A549 (cell line): ENCODE measurements around the gene TIGD3. TPM values are rescaled to one million over a fixed set of nuclear protein-coding genes. Genes with fewer than 3 reads are reported as not detected.
A peak's percentile ranks its signal among the peaks of the same experiment; 100 is the strongest.

Source experiments
- ATAC-seq, 2 experiments: fragments of 200-7000 bp in 1 of 2; fragments of >200 bp in 1 of 2; cut with Nextera tagmentation in 1 of 2; cut with Tn5 transposase in 1 of 2; 3 replicates each; pipeline versions ENCODE4 v1.8.0 to v1.9.1; 2018 to 2020; ENCODE audit warnings: mild to moderate bottlenecking in 1 of 2, moderate library complexity in 1 of 2
- CTCF ChIA-PET: fragments of 300-600 bp; sonication (Branson Sonifier 250); formaldehyde crosslinking; extraction: SDS; loops from one replicate; lab custom pipeline; 2021; ENCODE audit warnings: antibody characterized with exemption, inconsistent platforms; lab: Yijun Ruan, JAX
- POLR2A ChIA-PET: fragments of 350-600 bp; formaldehyde crosslinking; extraction: SDS; loops from one replicate; lab custom pipeline; 2021; ENCODE audit warnings: antibody characterized with exemption, inconsistent platforms; lab: Yijun Ruan, JAX
- DNase-seq, 2 experiments: peaks; one replicate each; pipeline versions ENCODE4 v3.0.0 to v3.0.0-alpha.2; 2011 to 2016; ENCODE audit warnings: low read depth in 1 of 2, low spot score in 1 of 2
- FAIRE-seq: peaks from 2 replicates; lab custom pipeline; 2011; peaks lifted over from hg19 to GRCh38; lab: Jason Lieb, UNC
- H3K27ac ChIP-seq, 2 experiments: fragments of >200 bp; sonication (Bioruptor Twin); formaldehyde crosslinking; 3 replicates each; pipeline ENCODE4 v1.5.1; 2016 to 2017
- H3K4me1 ChIP-seq: fragments of >200 bp; sonication (Bioruptor Twin); formaldehyde crosslinking; 3 replicates; pipeline ENCODE4 v1.6.1; 2016
- H3K4me2 ChIP-seq: fragments of >200 bp; sonication (Bioruptor Twin); formaldehyde crosslinking; 3 replicates; pipeline ENCODE4 v1.6.1; 2016
- H3K4me3 ChIP-seq: fragments of >200 bp; sonication (Bioruptor Twin); formaldehyde crosslinking; 3 replicates; pipeline ENCODE4 v1.5.1; 2016
- H3K9me3 ChIP-seq: fragments of >200 bp; sonication (Bioruptor Twin); formaldehyde crosslinking; 3 replicates; pipeline ENCODE4 v1.6.1; 2016
- CEBPB ChIP-seq, 2 experiments: fragments of >200 bp in 1 of 2; sonication (Bioruptor Twin) in 1 of 2; formaldehyde crosslinking in 1 of 2; IDR thresholded peaks; 2 replicates each; pipeline ENCODE4 v1.6.1; 2012 to 2016
- EP300 ChIP-seq, 2 experiments: fragments of >200 bp; sonication (Bioruptor Twin); formaldehyde crosslinking; IDR thresholded peaks; 2 replicates in 1 of 2; 3 replicates in 1 of 2; pipeline ENCODE4 v1.6.1; 2016 to 2017
- FOSL2 ChIP-seq, 2 experiments: fragments of 450-650 bp in 1 of 2; fragments of >200 bp in 1 of 2; sonication (Bioruptor Twin) in 1 of 2; formaldehyde crosslinking; IDR thresholded peaks; 2 replicates each; pipeline versions ENCODE4 v1.5.0 to v1.6.1; 2016 to 2020; ENCODE audit warnings: mild to moderate bottlenecking in 1 of 2, moderate library complexity in 1 of 2
- GATA3 ChIP-seq: IDR thresholded peaks from 2 replicates; pipeline ENCODE4 v1.6.1; 2012; ENCODE audit warnings: borderline replicate concordance
- HMGXB4 ChIP-seq: fragments of 250-450 bp; sonication (Bioruptor Pico); IDR thresholded peaks from 2 replicates; pipeline ENCODE4 v1.5.0; 2021; ENCODE audit warnings: mild to moderate bottlenecking, moderate library complexity, borderline replicate concordance
- HOXB13 ChIP-seq: fragments of 250-450 bp; sonication (Bioruptor Pico); IDR thresholded peaks from 2 replicates; pipeline ENCODE4 v1.5.0; 2020; ENCODE audit warnings: low read depth, mild to moderate bottlenecking, moderate library complexity
- HOXB5 ChIP-seq: fragments of 250-450 bp; sonication (Bioruptor Pico); IDR thresholded peaks from 2 replicates; pipeline ENCODE4 v1.5.0; 2020; ENCODE audit warnings: mild to moderate bottlenecking, moderate library complexity
- KDM1A ChIP-seq: fragments of 200-600 bp; sonication (generic); IDR thresholded peaks from 2 replicates; pipeline ENCODE4 v1.6.1; 2016; ENCODE audit warnings: low read depth, mild to moderate bottlenecking
- MAFK ChIP-seq: fragments of 450-650 bp; IDR thresholded peaks from 2 replicates; pipeline ENCODE4 v1.6.1; 2014; ENCODE audit not compliant: partially characterized antibody
- NPAS2 ChIP-seq: fragments of 250-450 bp; sonication (Bioruptor Pico); IDR thresholded peaks from 2 replicates; pipeline ENCODE4 v1.8.0; 2022; ENCODE audit warnings: mild to moderate bottlenecking, moderate library complexity, borderline replicate concordance
- POLR2A ChIP-seq: IDR thresholded peaks from 2 replicates; pipeline ENCODE4 v1.6.1; 2012; ENCODE audit warnings: mild to moderate bottlenecking, low read length
- POLR2AphosphoS2 ChIP-seq: conservative IDR thresholded peaks from 2 replicates; pipeline ENCODE4 v1.6.1; 2012; ENCODE audit warnings: low read length, improper control_type of control experiment, inconsistent platforms
- SREBF2 ChIP-seq: fragments of 450-650 bp; IDR thresholded peaks from 2 replicates; pipeline ENCODE4 v1.6.1; 2014; ENCODE audit warnings: mild to moderate bottlenecking, moderate library complexity
- ZFP36 ChIP-seq: fragments of 450-650 bp; IDR thresholded peaks from 2 replicates; pipeline ENCODE4 v1.6.1; 2014; ENCODE audit warnings: borderline replicate concordance; ENCODE audit not compliant: partially characterized antibody
- ZNF302 ChIP-seq: fragments of 250-450 bp; sonication (Bioruptor Pico); IDR thresholded peaks from 2 replicates; pipeline ENCODE4 v1.9.0; 2021; ENCODE audit warnings: inconsistent platforms, mild to moderate bottlenecking, moderate library complexity
- WGBS: methylation state at CpG from one replicate; pipeline ENCODE4 v1.1.6; 2017; ENCODE audit errors: missing lambda C conversion rate; 5-methylcytosine and 5-hydroxymethylcytosine counted together
- polyA plus RNA-seq, 4 experiments: library from polyadenylated mRNA; depleted of rRNA in 3 of 4; stranded (reverse); fragments of >200 nt; fragmentation: RNase III in 1 of 4; extraction: RNeasy Plus Mini Kit Qiagen cat#74134 plus additional on column Dnase treatment in 1 of 4; gene quantifications; 2 replicates in 3 of 4; 3 replicates in 1 of 4; pipeline ENCODE4 v1.2.3, GENCODE V29; 2011 to 2017

TIGD3 gene
- polyA plus RNA-seq, 2 of the 4 experiments (the other 2 are of a cell fraction) = 0.37 to 0.66 TPM

GRCh38 chr11:65305501-65306268, 48.9 kb upstream of the TIGD3 start:
- TF ChIP-seq EP300 (IDR thresholded peaks at IDR 0.05) (no peak), HMGXB4 (CRISPR knock-in tag) (no peak), ZFP36 (no peak), CEBPB (IDR thresholded peaks at IDR 0.05) (no peak), FOSL2 (IDR thresholded peaks at IDR 0.05) (no peak), FOSL2 (CRISPR knock-in tag; IDR thresholded peaks at IDR 0.05) (0 out of 2 replicates have a peak, but pooled peaks have one; percentile 32)
- TF ChIP-seq, all 56 proteins: peak for 1
- H3K9me3 ChIP-seq = no peaks in the 10 kb centered on the region
- H3K4me3 ChIP-seq = no peak overlapping the region
- FAIRE-seq (no peak), ATAC-seq (peak in 1 of 2 experiments; percentile 5; a peak in 1 of 6 replicates), DNase-seq (no peak)
- POLR2A ChIA-PET = interaction anchor here (0.7 kb wide), 1 partner anchor 30 kb away, joined by 3 read pairs; no protein-coding TSS in a partner anchor
- CTCF ChIA-PET = interaction anchor here (76.3 to 78.3 kb wide), 2 partner anchors 10 to 25 kb away, joined by 3090 read pairs; partner anchors contain the start of genes CDC42EP2, DPF2, POLA2 and TIGD3
- H3K27ac ChIP-seq = peak overlapping the region in 1 of 2 experiments; percentile 32; a peak in 1 of 6 replicates
- H3K4me1 ChIP-seq = peaks cover 48% of the 10 kb centered on the region
- 65% methylated on average over 17 of the region's 17 CpGs for WGBS
- no peak overlapping the region for H3K4me2 ChIP-seq

DNA sequence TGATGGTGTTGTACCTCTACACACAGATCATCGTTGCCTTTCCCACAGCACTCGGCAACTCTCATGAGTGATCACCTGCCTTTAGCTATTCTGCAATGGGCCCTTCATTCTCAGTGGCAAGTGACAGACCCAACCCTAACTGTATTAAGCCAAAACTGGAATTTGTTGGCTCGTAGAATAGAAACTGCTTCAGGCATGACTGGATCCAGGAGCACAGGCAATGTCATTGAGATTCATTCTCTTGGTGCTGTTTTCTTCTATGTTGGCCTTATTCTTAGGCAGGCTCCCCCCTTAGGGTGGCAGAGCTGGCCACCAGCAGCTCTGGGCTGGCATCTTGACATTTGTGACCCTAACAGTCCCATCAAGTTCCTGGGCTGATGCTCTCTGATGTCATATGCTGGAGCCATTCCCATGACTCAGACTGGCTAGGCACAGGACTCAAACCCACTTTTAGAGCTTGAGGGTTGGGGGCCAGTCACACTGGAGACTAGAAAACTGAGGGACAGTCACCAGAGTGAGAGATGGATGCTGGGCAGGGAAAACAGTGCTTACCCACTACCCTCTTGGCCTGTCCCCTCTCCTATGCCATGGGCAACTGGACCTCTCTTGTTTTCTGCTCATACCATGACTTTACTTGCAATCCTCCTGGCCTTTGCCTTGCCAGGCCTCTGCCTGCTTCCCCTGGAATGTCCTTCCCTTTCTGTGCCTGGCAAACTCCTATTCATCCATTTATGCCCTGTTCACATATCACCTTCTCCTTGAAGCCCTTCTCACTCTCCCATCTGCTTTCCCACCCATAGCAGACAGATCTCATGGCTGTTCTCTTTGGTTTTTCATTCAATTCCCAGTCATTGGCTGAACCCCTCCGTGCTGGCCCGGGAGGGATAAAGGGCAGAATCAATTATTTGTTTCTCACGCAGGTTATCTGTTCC, 47.0 kb upstream of the TIGD3 start:
- H3K9me3 ChIP-seq = no peaks in the 10 kb centered on the region
- ChIA-PET CTCF (interaction anchor here (0.5 to 78.3 kb wide), 4 partner anchors 8 to 281 kb away, joined by 3 to 3090 read pairs (median 1546); partner anchors contain the start of genes CDC42EP2, DPF2, POLA2 and SNX15), POLR2A (no interaction called here)
- FAIRE-seq (no peak), DNase-seq (no peak), ATAC-seq (no peak; a peak in 1 of 6 replicates)
- peak overlapping the region; percentile 24 to 71; a peak in 3 of 6 replicates for H3K27ac ChIP-seq
- H3K4me1 ChIP-seq = peaks cover 52% of the 10 kb centered on the region
- WGBS = 90% methylated on average over 6 of the region's 6 CpGs
- no peak overlapping the region for H3K4me3 ChIP-seq
- peak overlapping the region; percentile 31; the same call in 1 of the 3 replicates for H3K4me2 ChIP-seq
- TF ChIP-seq ZFP36 = no peak
- no peak for TF ChIP-seq HOXB13 (CRISPR knock-in tag)
- no peak for TF ChIP-seq ZNF302 (CRISPR knock-in tag)
- TF ChIP-seq SREBF2 = no peak
- TF ChIP-seq KDM1A = no peak
- TF ChIP-seq HOXB5 (CRISPR knock-in tag) = no peak
- no peak for TF ChIP-seq FOSL2 (IDR thresholded peaks at IDR 0.05)
- no peak for TF ChIP-seq FOSL2 (CRISPR knock-in tag; IDR thresholded peaks at IDR 0.05)
- no peak for TF ChIP-seq NPAS2 (CRISPR knock-in tag)
- TF ChIP-seq POLR2AphosphoS2 = no peak
- no peak for TF ChIP-seq POLR2A
- TF ChIP-seq, all 56 proteins: peak for 0

- FAIRE-seq = no peak
- peaks cover 52% of the 10 kb centered on the region for H3K4me1 ChIP-seq
- TF ChIP-seq MAFK (peak; percentile 69), GATA3 (no peak), EP300 (IDR thresholded peaks at IDR 0.05) (no peak)
- TF ChIP-seq, all 56 proteins: peak for 1
- no peak overlapping the region for H3K4me3 ChIP-seq
- DNase-seq = no peak
- CTCF ChIA-PET = interaction anchor here (0.7 to 78.3 kb wide), 3 partner anchors 7 to 282 kb away, joined by 3 to 3090 read pairs (median 3090); partner anchors contain the start of genes CDC42EP2, DPF2, POLA2 and SNX15
- POLR2A ChIA-PET = no interaction called here
- H3K27ac ChIP-seq = peak overlapping the region; percentile 24 to 71; a peak in 4 of 6 replicates
- peak overlapping the region; percentile 31; the same call in 2 of the 3 replicates for H3K4me2 ChIP-seq
- WGBS = 38% methylated on average over 6 of the region's 7 CpGs
- peak; percentile 22 to 40; a peak in 3 of 6 replicates for ATAC-seq
- H3K9me3 ChIP-seq = no peaks in the 10 kb centered on the region
Measured at GRCh38 chr11:65308281-65308891, 46.2 kb upstream of the TIGD3 start.
